SW 1271 (cell line): ENCODE measurements around the gene CHST8.

Experiments
- DNase-seq, 2 experiments: peaks; one replicate each; lab custom pipeline; 2025; lab: John Stamatoyannopoulos, UW

The CHST8 gene

GRCh38 chr19:33794683-33795369 lies 173.1 kb downstream of the CHST8 start:
- DNase-seq: peak in 1 of 2 experiments; percentile 43

- peak; percentile 35 to 72 for DNase-seq
Measured at GRCh38 chr19:33795370-33796163, 173.8 kb downstream of the CHST8 start.

- peak in 1 of 2 experiments; percentile 25 for DNase-seq
Measured at GRCh38 chr19:33796164-33796875, 174.6 kb downstream of the CHST8 start, which contains the start of gene KCTD15. KCTD15 (plus strand) TSS chr19:33796870; CDS start chr19:33800455, 3,585 bp downstream.

GRCh38 chr19:33797802-33798671 lies 176.3 kb downstream of the CHST8 start:
- no peak for DNase-seq

GRCh38 chr19:33798681-33799111 lies 176.9 kb downstream of the CHST8 start:
- no peak for DNase-seq

- no peak for DNase-seq
Measured at GRCh38 chr19:33799476-33799875, 177.7 kb downstream of the CHST8 start.

GRCh38 chr19:33800012-33800680 lies 178.4 kb downstream of the CHST8 start:
- DNase-seq: no peak

GRCh38 chr19:33801411-33801810 lies 179.7 kb downstream of the CHST8 start:
- DNase-seq: no peak

- no peak for DNase-seq
Measured at GRCh38 chr19:33802001-33802400, 180.2 kb downstream of the CHST8 start.

- DNase-seq: no peak
Measured at GRCh38 chr19:33802801-33803200, 181.0 kb downstream of the CHST8 start.

GRCh38 chr19:33803383-33803782 lies 181.6 kb downstream of the CHST8 start:
- DNase-seq: no peak

- DNase-seq: no peak
Measured at GRCh38 chr19:33804021-33804799, 182.5 kb downstream of the CHST8 start.

- no peak for DNase-seq
Measured at GRCh38 chr19:33805313-33805712, 183.6 kb downstream of the CHST8 start.

- DNase-seq: no peak
Measured at GRCh38 chr19:33805840-33806433, 184.2 kb downstream of the CHST8 start.

GRCh38 chr19:33806434-33806881 lies 184.7 kb downstream of the CHST8 start:
- no peak for DNase-seq

- no peak for DNase-seq
Measured at GRCh38 chr19:33808399-33808798, 186.6 kb downstream of the CHST8 start.

GRCh38 chr19:33809960-33810359 lies 188.2 kb downstream of the CHST8 start:
- DNase-seq: no peak

- no peak for DNase-seq
Measured at GRCh38 chr19:33810821-33811220, 189.1 kb downstream of the CHST8 start.

- no peak for DNase-seq
Measured at GRCh38 chr19:33811246-33811645, 189.5 kb downstream of the CHST8 start.
